OCI-LY1 (cell line): ENCODE data around the gene ADSS2.
"Not testable (repeated sequence)": the region's sequence is repeated elsewhere in the genome, so short reads cannot be mapped to it uniquely, and the experiment has no call there.

ENCODE experiments used
- H2AFZ ChIP-seq: fragments of 200-600 bp; sonication (generic), shearing (Covaris generic); 2 replicates; pipeline ENCODE4 v1.6.0; 2014; ENCODE audit warnings: antibody characterized with exemption, mild to moderate bottlenecking, low read length
- H3F3A ChIP-seq: fragments of 200-600 bp; sonication (generic), shearing (Covaris generic); 2 replicates; pipeline ENCODE4 v1.6.0; 2014; ENCODE audit warnings: mild to moderate bottlenecking, antibody characterized with exemption, low read length, moderate library complexity; ENCODE audit not compliant: insufficient read depth
- H3K27ac ChIP-seq: fragments of 200-600 bp; sonication (generic); 2 replicates; pipeline ENCODE4 v1.5.1; 2014; ENCODE audit warnings: low read length, mixed run types, mild to moderate bottlenecking, low read depth; ENCODE audit not compliant: poor library complexity, severe bottlenecking
- H3K27me3 ChIP-seq: fragments of 200-600 bp; sonication (generic); 2 replicates; pipeline ENCODE4 v1.6.0; 2014; ENCODE audit warnings: antibody characterized with exemption, mild to moderate bottlenecking, low read length, moderate library complexity; ENCODE audit not compliant: insufficient read depth
- H3K36me3 ChIP-seq: fragments of 200-600 bp; sonication (generic); 2 replicates; pipeline ENCODE4 v1.6.1; 2014; ENCODE audit warnings: mild to moderate bottlenecking, antibody characterized with exemption, low read length, moderate library complexity, mixed read lengths; ENCODE audit not compliant: insufficient read depth
- H3K4me1 ChIP-seq: fragments of 200-600 bp; sonication (generic); 2 replicates; pipeline ENCODE4 v1.5.1; 2014; ENCODE audit warnings: mild to moderate bottlenecking, low read length, moderate library complexity; ENCODE audit not compliant: insufficient read depth, severe bottlenecking
- H3K4me2 ChIP-seq: fragments of 200-600 bp; sonication (generic), shearing (Covaris generic); 2 replicates; pipeline ENCODE4 v1.6.1; 2014; ENCODE audit warnings: low read length
- H3K4me3 ChIP-seq: fragments of 200-600 bp; sonication (generic); 2 replicates; pipeline ENCODE4 v1.5.1; 2014; ENCODE audit warnings: low read length, low read depth, mild to moderate bottlenecking, mixed read lengths; ENCODE audit not compliant: poor library complexity, severe bottlenecking
- H3K79me2 ChIP-seq: fragments of 200-600 bp; shearing (Covaris generic); 2 replicates; pipeline ENCODE4 v1.6.1; 2016; ENCODE audit warnings: mixed run types, low read length, mixed read lengths; ENCODE audit not compliant: insufficient read depth
- H3K9ac ChIP-seq: fragments of 200-600 bp; sonication (generic), shearing (Covaris generic); 2 replicates; pipeline ENCODE4 v1.6.1; 2014; ENCODE audit warnings: mild to moderate bottlenecking, low read length, mixed read lengths
- H3K9me2 ChIP-seq: fragments of 200-600 bp; sonication (generic), shearing (Covaris generic); 2 replicates; pipeline ENCODE4 v1.6.1; 2014; ENCODE audit warnings: low read depth, mild to moderate bottlenecking, low read length, mixed read lengths
- H3K9me3 ChIP-seq: fragments of 200-600 bp; shearing (Covaris generic); 2 replicates; pipeline ENCODE4 v1.6.1; 2014; ENCODE audit warnings: low read length, mixed read lengths
- H4K20me1 ChIP-seq: fragments of 200-600 bp; sonication (generic), shearing (Covaris generic); 2 replicates; pipeline ENCODE4 v1.6.0; 2016; ENCODE audit warnings: mild to moderate bottlenecking, low read length; ENCODE audit not compliant: insufficient read depth
- CTCF ChIP-seq: fragments of 200-600 bp; sonication (generic), shearing (Covaris generic); IDR thresholded peaks from 2 replicates; pipeline ENCODE4 v1.5.1; 2017; ENCODE audit warnings: mild to moderate bottlenecking, antibody characterized with exemption, low read length, moderate library complexity, mixed read lengths
- EZH2 ChIP-seq: fragments of 200-600 bp; sonication (generic), shearing (Covaris generic); IDR thresholded peaks from 2 replicates; pipeline ENCODE4 v1.8.0; 2017; ENCODE audit warnings: borderline replicate concordance, mixed run types, mild to moderate bottlenecking, antibody characterized with exemption, low read length, moderate library complexity, mixed read lengths

Gene ADSS2

DNA sequence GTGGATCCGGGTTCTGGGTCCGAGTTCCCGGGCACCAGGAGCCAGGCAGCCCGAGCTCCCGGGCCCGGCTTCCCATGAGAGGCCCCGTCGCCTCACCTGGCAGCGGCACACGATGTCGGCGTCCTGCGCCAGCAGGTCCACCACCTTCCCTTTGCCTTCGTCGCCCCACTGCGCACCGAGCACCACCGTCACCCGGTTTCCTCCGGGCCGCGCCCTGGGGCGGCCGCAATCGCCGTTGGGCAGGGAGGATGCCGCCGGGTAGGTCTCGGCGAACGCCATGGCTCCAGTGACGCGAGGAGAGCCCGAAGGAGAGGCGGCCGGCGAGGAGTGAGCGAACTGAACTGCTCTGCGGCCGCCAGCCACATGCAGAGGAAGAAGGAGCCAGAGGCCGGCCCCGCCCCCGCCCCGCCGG is at the start of gene ADSS2:
ADSS2 (minus strand) TSS at position 371 of the 412 bp plus-strand sequence; CDS start at position 279, 92 bp downstream.
- peaks cover 36% of the 10 kb centered on the region for H3K36me3 ChIP-seq
- no peaks in the 10 kb centered on the region for H3F3A ChIP-seq
- H3K9me3 ChIP-seq, result no peaks in the 10 kb centered on the region
- H3K4me1 ChIP-seq, result peaks cover 46% of the 10 kb centered on the region
- TF ChIP-seq CTCF, result no peak
- TF ChIP-seq EZH2, result no peak
- H3K9ac ChIP-seq, result peak within 1 kb of the TSS; percentile 98
- H4K20me1 ChIP-seq, result no peaks in the 10 kb centered on the region
- no peaks in the 10 kb centered on the region for H3K27me3 ChIP-seq
- peak within 1 kb of the TSS; percentile 24; the same call in 1 of the 2 replicates for H2AFZ ChIP-seq
- peak within 1 kb of the TSS; percentile 98 for H3K4me3 ChIP-seq
- H3K9me2 ChIP-seq, result no peaks in the 10 kb centered on the region
- H3K27ac ChIP-seq, result peak within 1 kb of the TSS; percentile 77
- peak within 1 kb of the TSS; percentile 90 for H3K4me2 ChIP-seq
- H3K79me2 ChIP-seq, result peaks cover 48% of the 10 kb centered on the region

DNA sequence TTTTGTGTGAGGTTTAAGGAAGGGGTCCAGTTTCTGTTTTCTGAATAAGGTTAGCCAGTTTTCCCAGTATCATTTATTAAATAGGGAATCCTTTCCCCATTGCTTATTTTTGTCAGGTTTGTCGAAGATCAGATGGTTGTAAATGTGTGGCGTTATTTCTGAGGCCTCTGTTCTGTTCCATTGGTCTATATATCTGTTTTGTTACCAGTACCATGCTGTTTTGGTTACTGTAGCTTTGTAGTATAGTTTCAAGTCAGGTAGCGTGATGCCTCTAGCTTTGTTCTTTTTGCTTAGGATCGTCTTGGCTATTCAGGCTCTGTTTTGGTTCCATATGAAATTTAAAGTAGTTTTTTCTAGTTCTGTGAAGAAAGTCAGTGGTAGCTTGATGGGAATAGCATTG is 48.8 kb upstream of the ADSS2 start:
- not testable (repeated sequence) for H3K79me2 ChIP-seq, H3K27ac ChIP-seq, H3K27me3 ChIP-seq, H3K9me2 ChIP-seq, H3K4me3 ChIP-seq, H3F3A ChIP-seq, H3K9ac ChIP-seq, H3K9me3 ChIP-seq, H3K4me2 ChIP-seq, H2AFZ ChIP-seq, H3K36me3 ChIP-seq, H3K4me1 ChIP-seq, H4K20me1 ChIP-seq

DNA sequence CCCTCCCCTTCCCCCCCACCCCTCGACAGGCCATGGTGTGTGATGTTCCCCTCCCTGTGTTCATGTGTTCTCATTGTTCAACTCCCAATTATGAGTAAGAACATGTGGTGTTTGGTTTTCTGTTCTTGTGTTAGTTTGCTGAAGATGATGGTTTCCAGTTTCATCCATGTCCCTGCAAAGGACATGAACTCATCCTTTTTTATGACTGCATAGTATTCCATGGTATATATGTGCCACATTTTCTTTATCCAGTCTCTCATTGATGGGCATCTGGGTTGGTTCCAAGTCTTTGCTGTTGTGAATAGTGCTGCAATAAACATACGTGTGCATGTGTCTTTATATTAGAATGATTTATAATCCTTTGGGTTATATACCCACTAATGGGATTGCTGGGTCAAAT is 47.8 kb upstream of the ADSS2 start:
- H3F3A ChIP-seq, H3K36me3 ChIP-seq, H3K27me3 ChIP-seq, H3K79me2 ChIP-seq, H3K4me3 ChIP-seq, H3K27ac ChIP-seq, H2AFZ ChIP-seq, H3K4me1 ChIP-seq, H3K9me2 ChIP-seq, H3K9me3 ChIP-seq, H4K20me1 ChIP-seq, H3K9ac ChIP-seq, H3K4me2 ChIP-seq: not testable (repeated sequence)

- no peak overlapping the region for H3K4me3 ChIP-seq
- H3K36me3 ChIP-seq, result no peaks in the 10 kb centered on the region
- no peak overlapping the region for H3K4me2 ChIP-seq
- no peak overlapping the region for H2AFZ ChIP-seq
- no peaks in the 10 kb centered on the region for H3K4me1 ChIP-seq
- H3K27ac ChIP-seq, result no peak overlapping the region
- H3K27me3 ChIP-seq, result no peaks in the 10 kb centered on the region
- H3K9ac ChIP-seq, result no peak overlapping the region
- no peaks in the 10 kb centered on the region for H3K9me2 ChIP-seq
- H4K20me1 ChIP-seq, result no peaks in the 10 kb centered on the region
- no peaks in the 10 kb centered on the region for H3K9me3 ChIP-seq
- H3F3A ChIP-seq, result no peaks in the 10 kb centered on the region
- no peaks in the 10 kb centered on the region for H3K79me2 ChIP-seq
- TF ChIP-seq EZH2, result no peak
- TF ChIP-seq CTCF, result no peak
These were observed 46.1 kb upstream of the ADSS2 start for GRCh38 chr1:244497805-244498204.
